Panc1 (cell line): Measurements from ENCODE around the gene CELF1. TPM values are rescaled to one million over a fixed set of nuclear protein-coding genes. Genes with fewer than 3 reads are reported as not detected.

Source experiments
- ATAC-seq: fragments of 200-7000 bp; cut with Tn5 transposase; 2 replicates; pipeline ENCODE4 v1.9.1; 2020; ENCODE audit warnings: mild to moderate bottlenecking, moderate library complexity
- BruUV-seq: library from RNA; stranded (reverse); fragments of 400-500 nt; replicated peaks from 2 replicates; lab custom pipeline; 2021; lab: Mats Ljungman, UMichigan
- CTCF ChIA-PET: fragments of 300-600 bp; sonication (Branson Sonifier 250); formaldehyde crosslinking; loops from one replicate; lab custom pipeline; 2022; ENCODE audit warnings: antibody characterized with exemption; lab: Charles Lee
- POLR2A ChIA-PET: fragments of 300-600 bp; sonication (Branson Sonifier 250); formaldehyde crosslinking; loops from one replicate; lab custom pipeline; 2022; ENCODE audit warnings: antibody characterized with exemption; lab: Charles Lee
- DNase-seq: peaks from one replicate; pipeline ENCODE4 v3.0.0-alpha.2; 2010; ENCODE audit warnings: low read depth, low spot score
- H3K27ac ChIP-seq: 2 replicates; pipeline ENCODE4 v1.5.1; 2011; ENCODE audit warnings: mild to moderate bottlenecking, low read length, inconsistent platforms
- H3K27me3 ChIP-seq: fragments of 200-500 bp; sonication (Bioruptor generic); 2 replicates; pipeline ENCODE4 v1.6.0; 2014; ENCODE audit warnings: low read length, inconsistent platforms; ENCODE audit not compliant: control insufficient read depth, insufficient read depth
- H3K36me3 ChIP-seq: fragments of 200-500 bp; sonication (Bioruptor generic); 2 replicates; pipeline ENCODE4 v1.5.1; 2014; ENCODE audit warnings: inconsistent platforms, mild to moderate bottlenecking, low read length, moderate library complexity; ENCODE audit not compliant: control insufficient read depth, insufficient read depth
- H3K4me1 ChIP-seq: 2 replicates; pipeline ENCODE4 v1.5.1; 2011; ENCODE audit warnings: inconsistent platforms, mild to moderate bottlenecking, low read length, moderate library complexity; ENCODE audit not compliant: control insufficient read depth, insufficient read depth
- H3K4me3 ChIP-seq, 2 experiments: 2 replicates each; pipeline ENCODE4 v1.5.1; 2011 to 2012; ENCODE audit warnings: low read depth in 2 of 2, low read length in 2 of 2, mild to moderate bottlenecking in 2 of 2, inconsistent platforms in 1 of 2, moderate library complexity in 1 of 2
- H3K9me3 ChIP-seq: fragments of 200-500 bp; sonication (Bioruptor generic); 2 replicates; pipeline ENCODE4 v1.5.1; 2014; ENCODE audit warnings: low read depth, mild to moderate bottlenecking, inconsistent platforms, low read length, moderate library complexity; ENCODE audit not compliant: control insufficient read depth, insufficient read depth
- CTCF ChIP-seq: fragments of 450-650 bp; IDR thresholded peaks from 2 replicates; pipeline ENCODE4 v1.5.1; 2017; ENCODE audit warnings: mild to moderate bottlenecking
- POLR2AphosphoS5 ChIP-seq: IDR thresholded peaks from 2 replicates; pipeline ENCODE4 v1.6.1; 2012; ENCODE audit warnings: mild to moderate bottlenecking, low read depth, low read length, moderate library complexity
- REST ChIP-seq, 2 experiments: IDR thresholded peaks; 2 replicates each; pipeline ENCODE4 v1.6.1; 2011 to 2012; ENCODE audit warnings: low read depth in 2 of 2, control low read depth in 1 of 2, low read length in 1 of 2, mild to moderate bottlenecking in 1 of 2, moderate library complexity in 1 of 2; ENCODE audit not compliant: insufficient read depth in 1 of 2
- SIN3A ChIP-seq: IDR thresholded peaks from 2 replicates; pipeline ENCODE4 v1.6.1; 2012; ENCODE audit warnings: low read depth, mild to moderate bottlenecking, low read length, moderate library complexity, borderline replicate concordance; ENCODE audit not compliant: insufficient read depth
- TCF7L2 ChIP-seq: IDR thresholded peaks from 2 replicates; pipeline ENCODE4 v1.6.1; 2011; ENCODE audit warnings: mild to moderate bottlenecking, low read depth, low read length, inconsistent platforms
- in situ Hi-C: cut with HindIII; loops from 2 replicates; pipeline ENCODE4 v1.10.0; 2016; ENCODE audit warnings: low sequenced_read_pairs, low pct_unique_long_range_greater_than_20kb
- intact Hi-C: fragments of 100-400 bp; cut with micrococcal nuclease; formaldehyde crosslinking; loops from one replicate; pipeline ENCODE4 v1.10.0; 2022; ENCODE audit not compliant: unreplicated experiment
- total RNA-seq: library from RNA; stranded (reverse); gene quantifications from one replicate; pipeline ENCODE4 v1.2.1, GENCODE V29; 2021; ENCODE audit not compliant: unreplicated experiment

CELF1 gene
- total RNA-seq, 1 experiment from 2014 or later: 160 TPM

- H3K4me1 ChIP-seq: no peaks in the 10 kb centered on the region
- intact Hi-C loops (no loop called here), in situ Hi-C loops (no loop called here)
- ChIA-PET CTCF (no interaction called here), POLR2A (no interaction called here)
- H3K4me3 ChIP-seq: no peak overlapping the region
- no peak overlapping the region for H3K27ac ChIP-seq
- BruUV-seq: no TSS peak
- no peaks in the 10 kb centered on the region for H3K9me3 ChIP-seq
- ATAC-seq (no peak), DNase-seq (no peak)
- H3K27me3 ChIP-seq: no peaks in the 10 kb centered on the region
- peaks cover 29% of the 10 kb centered on the region for H3K36me3 ChIP-seq
- TF ChIP-seq CTCF (no peak), TCF7L2 (no peak)
Measured at GRCh38 chr11:47489395-47489755, 63.6 kb downstream of the CELF1 start.

- H3K4me1 ChIP-seq: no peaks in the 10 kb centered on the region
- ATAC-seq (no peak), DNase-seq (no peak)
- ChIA-PET POLR2A (no interaction called here), CTCF (no interaction called here)
- no peaks in the 10 kb centered on the region for H3K9me3 ChIP-seq
- no peak for TF ChIP-seq POLR2AphosphoS5
- TF ChIP-seq TCF7L2: no peak
- no peak for TF ChIP-seq CTCF
- TF ChIP-seq SIN3A: no peak
- no peak for TF ChIP-seq REST (IDR thresholded peaks at IDR 0.05; ENCODE audit: insufficient read depth in 1 of 2, low read depth in 2 of 2, low read length in 1 of 2)
- H3K36me3 ChIP-seq: peaks cover 27% of the 10 kb centered on the region
- no peak overlapping the region for H3K4me3 ChIP-seq
- no peaks in the 10 kb centered on the region for H3K27me3 ChIP-seq
- H3K27ac ChIP-seq: no peak overlapping the region
- intact Hi-C loops: no loop called here
- no TSS peak for BruUV-seq
- in situ Hi-C loops: no loop called here
Measured at GRCh38 chr11:47488674-47489394, 64.1 kb downstream of the CELF1 start.
